Erythroblast (primary cell): ENCODE data around the gene ZDHHC1.
"Not testable (repeated sequence)": the region's sequence is repeated elsewhere in the genome, so short reads cannot be mapped to it uniquely, and the experiment has no call there.

Experiments used
- GATA1 ChIP-seq: IDR thresholded peaks from 2 replicates; pipeline ENCODE4 v1.6.1; 2011; ENCODE audit warnings: low read depth, mild to moderate bottlenecking, control low read depth, low read length, moderate library complexity
- POLR2A ChIP-seq: IDR thresholded peaks from 2 replicates; pipeline ENCODE4 v1.6.1; 2011; ENCODE audit warnings: mild to moderate bottlenecking, low read length

DNA sequence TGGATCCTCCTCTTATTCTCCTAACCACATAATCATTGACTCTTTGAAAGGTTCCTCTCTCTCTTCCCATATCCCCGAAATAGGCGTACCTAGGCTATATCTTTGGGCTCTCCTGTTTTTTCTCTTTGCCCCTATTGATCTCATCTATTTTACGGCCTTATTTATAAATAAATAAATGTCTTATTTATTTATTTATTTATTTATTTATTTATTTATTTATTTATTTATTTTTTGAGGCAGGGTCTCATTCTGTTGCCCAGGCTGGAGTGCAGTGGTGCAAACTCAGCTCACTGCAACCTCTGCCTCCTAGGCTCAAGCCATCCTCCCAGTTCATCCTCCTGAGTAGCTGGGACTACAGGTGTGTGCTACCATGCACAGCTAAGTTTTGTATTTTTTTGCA lies 63.8 kb downstream of the ZDHHC1 start:
- TF ChIP-seq POLR2A, GATA1: not testable (repeated sequence)
